Right atrium auricular region (tissue), 2 donors: ENCODE results near the gene CATSPER3. TPM values are rescaled to one million over a fixed set of nuclear protein-coding genes. Genes with fewer than 3 reads are reported as not detected.

Experiments used
- DNase-seq: peaks from one replicate; pipeline ENCODE4 v3.0.0-alpha.2; 2019; ENCODE audit warnings: low spot score
- H3K27ac ChIP-seq, 2 donors: fragments of 200-600 bp; sonication (generic); 1 replicate in 1 of 2; 2 replicates in 1 of 2; pipeline ENCODE4 v1.5.1; 2016 to 2019
- H3K27me3 ChIP-seq, 2 donors: fragments of 200-600 bp; sonication (generic); one replicate each; pipeline versions ENCODE4 v1.5.1 to v1.6.0; 2017 to 2019
- H3K36me3 ChIP-seq: fragments of 200-600 bp; sonication (generic); one replicate; pipeline ENCODE4 v1.5.1; 2016
- H3K4me1 ChIP-seq, 2 donors: fragments of 200-600 bp; sonication (generic); one replicate each; pipeline versions ENCODE4 v1.5.1 to v1.6.0; 2017 to 2019
- H3K4me3 ChIP-seq, 2 donors: fragments of 200-600 bp; sonication (generic); 1 replicate in 1 of 2; 2 replicates in 1 of 2; pipeline ENCODE4 v1.5.1; 2017 to 2019; ENCODE audit warnings: mild to moderate bottlenecking in 1 of 2, moderate library complexity in 1 of 2
- H3K9me3 ChIP-seq, 2 donors: fragments of 200-600 bp; sonication (generic); one replicate each; pipeline ENCODE4 v1.5.1; 2019
- total RNA-seq, 2 donors: library from RNA; depleted of rRNA; stranded (reverse); fragments of >200 nt; gene quantifications; one replicate each; pipeline ENCODE4 v1.1.0, GENCODE V29; 2016
- TF ChIP-seq, protein P1 (sequence below), 2 donors: fragments of 200-600 bp; sonication (generic); IDR thresholded peaks; one replicate each; pipeline ENCODE4 v1.5.1; 2019; ENCODE audit warnings: antibody characterized with exemption in 2 of 2

CATSPER3 gene
- total RNA-seq, 2 donors from 2014 or later, result 0.39 to 0.44 TPM

DNA sequence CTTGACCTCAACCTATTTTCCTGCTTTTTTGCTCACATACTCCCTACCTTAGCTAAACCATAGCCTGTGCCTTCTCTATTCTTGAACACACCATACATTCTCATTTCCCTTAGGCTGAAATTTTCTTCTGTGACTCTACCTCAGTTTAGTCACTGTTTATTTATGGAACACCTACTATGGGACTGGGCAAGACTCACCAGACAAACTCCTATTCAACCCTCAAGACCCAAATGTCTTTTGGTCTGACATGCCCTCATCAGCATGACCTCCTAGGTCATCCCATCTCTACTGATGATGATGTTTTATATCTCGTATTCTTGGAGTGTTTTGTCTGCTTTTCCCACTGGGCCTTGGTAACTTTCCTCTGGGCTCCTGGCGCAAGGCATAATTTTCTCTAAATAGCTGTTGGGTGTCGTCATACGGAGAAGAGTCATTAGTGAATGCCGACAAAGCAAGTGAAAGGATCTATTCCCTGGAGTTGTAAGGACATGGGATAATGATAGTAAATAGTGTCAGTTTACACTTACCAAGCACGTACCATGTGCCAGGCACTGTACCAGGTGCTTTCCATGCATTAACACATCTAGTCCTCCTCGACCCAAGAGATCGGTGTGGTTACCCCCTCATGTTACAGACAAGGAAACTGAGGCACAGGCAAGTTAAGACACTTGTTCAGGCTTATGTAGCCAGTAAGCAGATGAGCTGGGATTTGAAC lies 88.8 kb downstream of the CATSPER3 start:
- no peak overlapping the region for H3K4me3 ChIP-seq
- H3K9me3 ChIP-seq, result no peaks in the 10 kb centered on the region
- no peaks in the 10 kb centered on the region for H3K27me3 ChIP-seq
- TF ChIP-seq, protein P1, sequence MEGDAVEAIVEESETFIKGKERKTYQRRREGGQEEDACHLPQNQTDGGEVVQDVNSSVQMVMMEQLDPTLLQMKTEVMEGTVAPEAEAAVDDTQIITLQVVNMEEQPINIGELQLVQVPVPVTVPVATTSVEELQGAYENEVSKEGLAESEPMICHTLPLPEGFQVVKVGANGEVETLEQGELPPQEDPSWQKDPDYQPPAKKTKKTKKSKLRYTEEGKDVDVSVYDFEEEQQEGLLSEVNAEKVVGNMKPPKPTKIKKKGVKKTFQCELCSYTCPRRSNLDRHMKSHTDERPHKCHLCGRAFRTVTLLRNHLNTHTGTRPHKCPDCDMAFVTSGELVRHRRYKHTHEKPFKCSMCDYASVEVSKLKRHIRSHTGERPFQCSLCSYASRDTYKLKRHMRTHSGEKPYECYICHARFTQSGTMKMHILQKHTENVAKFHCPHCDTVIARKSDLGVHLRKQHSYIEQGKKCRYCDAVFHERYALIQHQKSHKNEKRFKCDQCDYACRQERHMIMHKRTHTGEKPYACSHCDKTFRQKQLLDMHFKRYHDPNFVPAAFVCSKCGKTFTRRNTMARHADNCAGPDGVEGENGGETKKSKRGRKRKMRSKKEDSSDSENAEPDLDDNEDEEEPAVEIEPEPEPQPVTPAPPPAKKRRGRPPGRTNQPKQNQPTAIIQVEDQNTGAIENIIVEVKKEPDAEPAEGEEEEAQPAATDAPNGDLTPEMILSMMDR (IDR thresholded peaks at IDR 0.05), result no peak
- no peaks in the 10 kb centered on the region for H3K36me3 ChIP-seq
- peaks cover 0 to 5% of the 10 kb centered on the region in 2 donors for H3K4me1 ChIP-seq
- H3K27ac ChIP-seq, result no peak overlapping the region
- DNase-seq, result no peak

DNA sequence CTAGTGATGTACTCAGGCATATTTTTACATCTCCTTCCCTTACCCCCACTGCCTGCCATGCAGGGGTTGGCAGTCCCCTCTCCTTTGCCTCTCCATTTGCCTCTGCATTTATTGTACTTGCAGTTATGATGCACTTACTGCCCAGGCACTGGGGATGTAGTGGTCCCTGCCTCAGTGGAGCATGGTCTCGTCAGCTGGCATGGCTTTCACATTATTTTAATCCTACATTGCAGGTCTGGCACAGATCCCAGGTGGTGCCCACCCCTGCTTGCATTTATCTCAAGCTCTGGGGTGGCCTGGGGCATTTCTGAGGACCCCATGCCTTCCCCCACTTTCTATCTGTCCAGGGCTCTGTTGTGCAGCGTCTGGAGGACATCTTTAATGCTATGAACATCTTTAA lies 89.5 kb downstream of the CATSPER3 start:
- TF ChIP-seq, protein P1 (IDR thresholded peaks at IDR 0.05), result no peak
- Histone ChIP-seq H3K4me1 (peaks cover 0 to 5% of the 10 kb centered on the region in 2 donors), H3K9me3 (no peaks in the 10 kb centered on the region), H3K4me3 (no peak overlapping the region), H3K27ac (no peak overlapping the region), H3K27me3 (no peaks in the 10 kb centered on the region), H3K36me3 (no peaks in the 10 kb centered on the region)
- no peak for DNase-seq

DNA sequence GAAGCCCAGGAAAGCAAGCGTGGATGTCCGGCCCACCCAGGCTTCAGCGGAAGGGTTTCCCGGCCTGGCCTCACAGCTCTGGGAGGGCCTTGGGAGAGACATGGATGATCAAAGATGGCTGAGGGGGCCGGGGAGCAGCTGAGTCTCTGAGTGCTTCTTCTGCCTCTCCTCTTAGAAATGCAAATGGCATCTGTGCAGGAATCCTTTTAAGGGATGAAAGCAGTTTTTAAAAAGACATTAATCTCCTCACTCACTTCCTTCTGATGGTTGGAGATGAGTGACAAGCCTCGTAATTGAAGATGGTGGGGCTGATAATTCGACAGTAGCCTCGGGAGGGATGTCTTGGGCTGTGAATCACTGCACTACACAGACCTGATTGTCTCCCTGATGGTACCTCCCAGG lies 90.6 kb downstream of the CATSPER3 start:
- TF ChIP-seq, protein P1 (IDR thresholded peaks at IDR 0.05), result no peak
- peaks cover 0 to 5% of the 10 kb centered on the region in 2 donors for H3K4me1 ChIP-seq
- no peaks in the 10 kb centered on the region for H3K27me3 ChIP-seq
- no peak overlapping the region for H3K27ac ChIP-seq
- no peaks in the 10 kb centered on the region for H3K36me3 ChIP-seq
- no peaks in the 10 kb centered on the region for H3K9me3 ChIP-seq
- no peak for DNase-seq
- no peak overlapping the region for H3K4me3 ChIP-seq

DNA sequence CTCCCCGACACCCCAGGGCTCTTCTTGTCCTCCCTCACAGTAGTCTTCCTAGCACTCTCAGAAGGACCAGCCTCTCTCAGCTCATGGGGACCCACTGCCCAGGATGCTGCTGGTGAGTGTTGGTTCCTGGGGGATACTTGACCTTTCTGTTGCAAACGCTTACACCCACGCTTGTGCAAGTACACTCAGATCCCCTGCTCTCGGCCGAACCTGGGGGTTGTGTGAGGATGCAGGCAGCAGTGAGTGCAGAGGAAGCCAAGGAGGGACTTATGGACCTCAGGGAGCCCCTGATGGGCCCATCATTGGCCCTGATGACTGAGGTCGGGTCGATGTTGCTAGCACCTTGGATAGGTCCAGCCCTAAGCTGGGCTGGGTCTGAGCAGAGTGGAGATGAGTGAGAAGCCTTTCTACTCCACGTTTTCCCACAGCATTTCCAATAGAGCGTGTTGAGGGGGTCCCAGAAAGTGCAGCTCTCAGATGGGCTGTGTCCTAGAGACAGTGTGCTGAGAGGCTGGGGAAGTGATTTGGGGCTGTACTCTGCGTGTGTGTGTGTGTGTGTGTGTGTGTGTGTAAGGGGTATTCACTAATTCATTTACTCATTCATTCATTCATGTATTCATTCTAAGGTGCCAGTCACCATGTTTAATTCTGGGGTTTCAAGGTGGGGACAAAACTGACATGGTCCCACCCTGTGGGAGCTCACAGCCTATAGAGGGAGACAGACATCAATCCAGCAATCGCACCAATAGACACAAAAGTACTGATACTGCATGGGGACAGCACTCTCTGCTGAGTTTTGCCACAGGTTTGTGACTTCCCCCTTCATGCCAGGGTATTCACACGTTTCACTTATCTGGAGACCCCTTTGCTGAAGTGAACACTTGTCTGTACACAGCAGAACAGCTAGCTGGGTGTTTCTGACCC lies 91.6 kb downstream of the CATSPER3 start:
- no peaks in the 10 kb centered on the region for H3K36me3 ChIP-seq
- DNase-seq, result no peak
- H3K27me3 ChIP-seq, result no peaks in the 10 kb centered on the region
- no peak overlapping the region for H3K27ac ChIP-seq
- H3K9me3 ChIP-seq, result no peaks in the 10 kb centered on the region
- TF ChIP-seq, protein P1 (IDR thresholded peaks at IDR 0.05), result no peak
- H3K4me1 ChIP-seq, result peaks cover 0 to 5% of the 10 kb centered on the region in 2 donors
- no peak overlapping the region for H3K4me3 ChIP-seq

DNA sequence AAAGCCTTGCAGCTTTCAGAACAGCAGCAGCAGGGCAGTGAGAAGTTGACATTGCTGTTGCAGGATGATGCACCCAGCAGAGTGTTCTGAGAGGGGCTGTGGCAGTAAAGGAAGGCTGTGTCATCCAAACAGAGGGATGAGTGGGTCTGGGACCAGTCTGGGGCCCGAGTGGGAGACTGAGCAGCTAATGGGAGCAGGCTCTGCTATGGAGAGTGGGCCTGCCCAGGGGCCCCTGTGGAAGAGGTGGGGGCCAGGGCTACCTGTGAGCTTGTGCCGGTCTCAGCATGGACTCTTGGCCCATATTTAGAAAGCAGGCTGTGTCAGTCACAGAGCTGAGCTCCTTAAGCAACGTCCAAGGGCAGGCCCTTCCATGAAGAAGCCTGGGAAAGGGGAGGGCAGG lies 92.3 kb downstream of the CATSPER3 start:
- H3K4me3 ChIP-seq, result no peak overlapping the region
- no peaks in the 10 kb centered on the region for H3K27me3 ChIP-seq

More for the DNA sequence above, 92.3 kb downstream of the CATSPER3 start:
- DNase-seq, result no peak
- H3K27ac ChIP-seq, result no peak overlapping the region
- H3K9me3 ChIP-seq, result no peaks in the 10 kb centered on the region
- H3K4me1 ChIP-seq, result peaks cover 0 to 5% of the 10 kb centered on the region in 2 donors
- H3K36me3 ChIP-seq, result no peaks in the 10 kb centered on the region
- TF ChIP-seq, protein P1 (IDR thresholded peaks at IDR 0.05), result no peak
